HepG2 (cell line): ENCODE data around the gene CIITA. TPM values are rescaled to one million over a fixed set of nuclear protein-coding genes. Genes with fewer than 3 reads are reported as not detected.

Experiments used
- ATAC-seq: fragments of 200-7000 bp; cut with Tn5 transposase; 3 replicates; pipeline ENCODE4 v1.9.1; 2020; ENCODE audit warnings: mild to moderate bottlenecking, moderate library complexity
- BruUV-seq: library from RNA; stranded (reverse); fragments of 400-500 nt; replicated peaks from 2 replicates; lab custom pipeline; 2021; lab: Mats Ljungman, UMichigan
- CTCF ChIA-PET: fragments of 300-600 bp; formaldehyde crosslinking; extraction: SDS; loops from one replicate; lab custom pipeline; 2021; ENCODE audit warnings: low total read pairs, inconsistent platforms, low intra/inter-chr PET ratio; lab: Yijun Ruan, JAX
- POLR2A ChIA-PET: fragments of 350-600 bp; sonication (Branson Sonifier 250); formaldehyde crosslinking; loops from one replicate; lab custom pipeline; 2020; ENCODE audit warnings: antibody characterized with exemption, inconsistent platforms; lab: Yijun Ruan, JAX
- DNase-seq: peaks from one replicate; pipeline ENCODE4 v3.0.0-alpha.2; 2015; ENCODE audit warnings: low spot score
- FAIRE-seq: peaks from 3 replicates; lab custom pipeline; 2011; peaks lifted over from hg19 to GRCh38; lab: Jason Lieb, UNC
- H2AFZ ChIP-seq: one replicate; pipeline ENCODE4 v1.6.1; 2011; ENCODE audit warnings: low read length, inconsistent platforms
- H3K27ac ChIP-seq: fragments of 300-600 bp; 3 replicates; pipeline ENCODE4 v1.8.0; 2011; ENCODE audit warnings: mixed run types, mild to moderate bottlenecking, mixed read lengths, low read length, inconsistent platforms; ENCODE audit not compliant: insufficient read depth; ENCODE audit errors: extremely low read length
- H3K27me3 ChIP-seq, 2 experiments: fragments of 200-600 bp in 1 of 2; 2 replicates in 1 of 2; 3 replicates in 1 of 2; pipeline versions ENCODE4 v1.6.0 to v1.8.0; 2011; ENCODE audit warnings: low read length in 2 of 2, mild to moderate bottlenecking in 2 of 2, moderate library complexity in 2 of 2, inconsistent platforms in 1 of 2; ENCODE audit not compliant: insufficient read depth in 2 of 2, control insufficient read depth in 1 of 2
- H3K36me3 ChIP-seq, 2 experiments: fragments of 200-600 bp in 1 of 2; replicated peaks in 1 of 2; 2 replicates in 1 of 2; 3 replicates in 1 of 2; pipeline versions ENCODE4 v1.5.1 to v1.8.0; 2011; ENCODE audit warnings: low read length in 2 of 2, inconsistent platforms in 1 of 2; ENCODE audit not compliant: insufficient read depth in 2 of 2, control insufficient read depth in 1 of 2
- H3K4me1 ChIP-seq: 2 replicates; pipeline ENCODE4 v1.5.1; 2012; ENCODE audit warnings: low read length, inconsistent platforms; ENCODE audit not compliant: insufficient read depth
- H3K4me2 ChIP-seq: 2 replicates; pipeline ENCODE4 v1.6.0; 2011; ENCODE audit warnings: low read depth, low read length, inconsistent platforms
- H3K4me3 ChIP-seq, 3 experiments: fragments of 200-600 bp in 1 of 3; sonication (generic), shearing (Covaris generic) in 1 of 3; replicated peaks in 1 of 3; 2 replicates each; pipeline ENCODE4 v1.5.1; 2011 to 2016; ENCODE audit warnings: low read length in 3 of 3, inconsistent platforms in 2 of 3, low read depth in 2 of 3, mild to moderate bottlenecking in 2 of 3, control low read depth in 1 of 3, mixed read lengths in 1 of 3; ENCODE audit not compliant: insufficient read depth in 1 of 3
- H3K79me2 ChIP-seq: one replicate; pipeline ENCODE4 v1.6.1; 2011; ENCODE audit warnings: low read length, inconsistent platforms; ENCODE audit not compliant: insufficient read depth
- H3K9ac ChIP-seq: 2 replicates; pipeline ENCODE4 v1.6.0; 2011; ENCODE audit warnings: mild to moderate bottlenecking, low read depth, low read length, inconsistent platforms; ENCODE audit not compliant: insufficient read depth
- H3K9me3 ChIP-seq: 2 replicates; pipeline ENCODE4 v1.5.1; 2012; ENCODE audit warnings: mild to moderate bottlenecking, low read length
- H4K20me1 ChIP-seq: 2 replicates; pipeline ENCODE4 v1.6.0; 2011; ENCODE audit warnings: inconsistent platforms, mild to moderate bottlenecking, low read length, moderate library complexity; ENCODE audit not compliant: insufficient read depth
- CSRNP1 ChIP-seq: sonication (generic); formaldehyde crosslinking; IDR thresholded peaks from 2 replicates; pipeline ENCODE4 v1.8.1; 2023; ENCODE audit warnings: mild to moderate bottlenecking, missing genetic modification reagents
- HNF4A ChIP-seq: sonication (generic); formaldehyde crosslinking; IDR thresholded peaks from 2 replicates; pipeline ENCODE4 v1.4.0; 2020; ENCODE audit warnings: missing genetic modification reagents
- PHF8 ChIP-seq: sonication (generic); formaldehyde crosslinking; IDR thresholded peaks from 2 replicates; pipeline ENCODE4 v1.5.0; 2020; ENCODE audit warnings: missing genetic modification reagents
- STAG1 ChIP-seq: sonication (generic); formaldehyde crosslinking; IDR thresholded peaks from 2 replicates; pipeline ENCODE4 v1.4.0; 2020; ENCODE audit warnings: missing genetic modification reagents
- TMF1 ChIP-seq: sonication (generic); formaldehyde crosslinking; IDR thresholded peaks from 2 replicates; pipeline ENCODE4 v1.8.1; 2022; ENCODE audit warnings: low read depth, missing genetic modification reagents
- ZBTB10 ChIP-seq: sonication (generic); formaldehyde crosslinking; IDR thresholded peaks from 2 replicates; pipeline ENCODE4 v1.4.0; 2020; ENCODE audit warnings: missing genetic modification reagents, borderline replicate concordance
- ZNF12 ChIP-seq: sonication (generic); formaldehyde crosslinking; IDR thresholded peaks from 2 replicates; pipeline ENCODE4 v1.5.0; 2020; ENCODE audit warnings: missing genetic modification reagents
- WGBS: methylation state at CpG from one replicate; pipeline ENCODE4 v1.1.6; 2017; ENCODE audit warnings: low lambda C conversion rate; 5-methylcytosine and 5-hydroxymethylcytosine counted together
- in situ Hi-C: cut with HindIII; loops from 2 replicates; pipeline ENCODE4 v1.10.0; 2017; ENCODE audit warnings: low pct_unique_long_range_greater_than_20kb; ENCODE audit not compliant: extremely low pct_ligation_motif_present
- intact Hi-C: fragments of 100-400 bp; cut with micrococcal nuclease; formaldehyde crosslinking; loops from one replicate; pipeline ENCODE4 v1.10.0; 2022; ENCODE audit not compliant: unreplicated experiment
- polyA plus RNA-seq, 8 experiments: library from polyadenylated mRNA; depleted of rRNA in 3 of 8; stranded (reverse) in 7 of 8; unstranded in 1 of 8; fragments of >200 nt; fragmentation: Illumina TruSeq in 4 of 8; extraction: Trizol in 4 of 8; gene quantifications; 2 replicates each; pipeline versions ENCODE4 v1.2.1 to v1.2.3, GENCODE V29; 2011 to 2016; ENCODE audit warnings: low read depth in 4 of 8, missing spikeins in 1 of 8, mixed read lengths in 1 of 8; ENCODE audit not compliant: insufficient read depth in 1 of 8
- total RNA-seq, 5 experiments: library from RNA; depleted of rRNA; stranded (reverse); fragments of >200 nt; fragmentation: Illumina TruSeq; extraction: Trizol; gene quantifications; 2 replicates each; pipeline ENCODE4 v1.2.3, GENCODE V29; 2016; ENCODE audit warnings: low read depth in 1 of 5

Gene CIITA
- total and polyA plus RNA-seq, 2 of the 13 experiments (the other 11 are each of a cell fraction or from before 2014, with no cell fraction given): 0.08 to 0.09 TPM

DNA sequence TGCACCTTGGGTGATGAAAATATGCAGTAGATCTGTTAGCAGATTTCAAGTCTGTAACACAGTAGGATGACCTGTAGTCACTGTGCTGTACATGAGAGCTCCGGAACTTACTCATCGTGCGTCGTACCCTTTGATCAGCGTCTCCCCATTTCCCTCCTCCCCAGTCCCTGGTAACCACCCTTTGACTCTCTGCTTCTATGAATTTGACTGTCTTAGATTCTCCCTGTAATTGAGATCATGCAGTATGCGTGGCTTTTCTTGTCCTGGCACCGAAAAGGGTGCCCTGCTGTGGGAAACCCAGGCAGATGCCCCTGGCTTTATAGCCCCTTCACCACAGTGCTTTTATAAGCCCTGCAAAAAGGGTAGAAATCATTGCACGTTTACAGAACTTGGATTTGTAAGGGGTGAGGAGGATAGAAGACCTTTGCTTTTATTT is 87.9 kb downstream of the CIITA start:
- Histone ChIP-seq H3K79me2 (no peaks in the 10 kb centered on the region), H3K9ac (no peak overlapping the region), H3K27me3 (no peaks in the 10 kb centered on the region), H3K4me1 (peaks cover 14% of the 10 kb centered on the region), H3K4me3 (no peak overlapping the region), H3K36me3 (peaks cover 12 to 21% of the 10 kb centered on the region in 2 experiments), H3K9me3 (no peaks in the 10 kb centered on the region), H3K27ac (no peak overlapping the region), H4K20me1 (no peaks in the 10 kb centered on the region; the same call in 1 of the 2 replicates), H3K4me2 (no peak overlapping the region), H2AFZ (no peak overlapping the region)
- POLR2A ChIA-PET: interaction anchor here (2.0 to 2.7 kb wide), 2 partner anchors 23 to 291 kb away, joined by 5 to 17 read pairs; partner anchors contain the start of genes DEXI and SOCS1
- DNase-seq (no peak), FAIRE-seq (no peak), ATAC-seq (no peak)
- in situ Hi-C loops (loop anchor here (5.0 to 10.0 kb wide), 2 partner anchors 292 to 400 kb away; partner anchors contain the start of gene SOCS1), intact Hi-C loops (loop anchor here (2.0 to 5.0 kb wide), 2 partner anchors 432 to 567 kb away; no protein-coding TSS in a partner anchor)
- CTCF ChIA-PET: interaction anchor here (1.5 to 2.3 kb wide), 3 partner anchors 291 to 441 kb away, joined by 12 to 16 read pairs (median 15); partner anchors contain the start of gene SOCS1
- 94% methylated on average over 8 of the region's 8 CpGs for WGBS
- TF ChIP-seq STAG1 (CRISPR knock-in tag) (no peak), TMF1 (CRISPR knock-in tag) (no peak), ZBTB10 (no peak), ZNF12 (CRISPR knock-in tag) (no peak), HNF4A (CRISPR knock-in tag) (no peak), CSRNP1 (no peak), PHF8 (CRISPR knock-in tag) (no peak)
- no TSS peak for BruUV-seq
